ENCODE results near the gene FMNL1.

DNA sequence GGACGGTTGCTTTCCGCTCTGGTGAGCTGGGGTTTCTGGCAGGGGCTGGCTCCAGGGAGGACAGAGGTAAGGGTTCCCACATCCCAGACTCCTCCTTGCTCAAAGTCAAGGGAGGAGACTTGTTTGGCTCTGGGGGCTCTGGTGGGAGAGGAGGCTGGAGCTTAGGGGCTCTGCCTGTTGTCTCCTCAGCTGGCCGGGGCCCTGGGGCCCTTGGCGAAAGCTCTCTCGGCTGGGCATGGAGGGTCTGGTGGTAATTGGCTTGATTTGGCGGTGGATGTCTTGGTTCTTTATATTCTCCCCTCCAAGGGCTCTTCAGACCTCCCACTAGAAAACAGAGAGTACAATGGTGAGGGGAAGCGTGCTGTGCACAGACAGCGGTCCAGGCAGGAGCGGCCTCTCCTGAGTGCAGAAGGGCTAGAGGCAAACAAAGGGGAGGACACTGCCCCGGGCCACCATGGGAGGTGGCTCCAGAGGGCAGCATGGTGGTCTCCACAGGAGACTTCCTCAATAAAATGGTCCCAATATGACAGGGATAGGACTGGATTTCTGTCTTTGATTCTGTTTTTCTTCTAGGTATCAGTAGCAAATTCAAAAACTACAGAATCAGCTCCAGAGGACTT, 45.9 kb downstream of the FMNL1 start:
- TF ChIP-seq, protein P1, sequence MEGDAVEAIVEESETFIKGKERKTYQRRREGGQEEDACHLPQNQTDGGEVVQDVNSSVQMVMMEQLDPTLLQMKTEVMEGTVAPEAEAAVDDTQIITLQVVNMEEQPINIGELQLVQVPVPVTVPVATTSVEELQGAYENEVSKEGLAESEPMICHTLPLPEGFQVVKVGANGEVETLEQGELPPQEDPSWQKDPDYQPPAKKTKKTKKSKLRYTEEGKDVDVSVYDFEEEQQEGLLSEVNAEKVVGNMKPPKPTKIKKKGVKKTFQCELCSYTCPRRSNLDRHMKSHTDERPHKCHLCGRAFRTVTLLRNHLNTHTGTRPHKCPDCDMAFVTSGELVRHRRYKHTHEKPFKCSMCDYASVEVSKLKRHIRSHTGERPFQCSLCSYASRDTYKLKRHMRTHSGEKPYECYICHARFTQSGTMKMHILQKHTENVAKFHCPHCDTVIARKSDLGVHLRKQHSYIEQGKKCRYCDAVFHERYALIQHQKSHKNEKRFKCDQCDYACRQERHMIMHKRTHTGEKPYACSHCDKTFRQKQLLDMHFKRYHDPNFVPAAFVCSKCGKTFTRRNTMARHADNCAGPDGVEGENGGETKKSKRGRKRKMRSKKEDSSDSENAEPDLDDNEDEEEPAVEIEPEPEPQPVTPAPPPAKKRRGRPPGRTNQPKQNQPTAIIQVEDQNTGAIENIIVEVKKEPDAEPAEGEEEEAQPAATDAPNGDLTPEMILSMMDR (IDR thresholded peaks at IDR 0.05 in 4 of 5, conservative IDR thresholded peaks at IDR 0.05 in 1 of 5), result no peak
- no peak for TF ChIP-seq POLR2A (IDR thresholded peaks at IDR 0.05)
